Ascending aorta (tissue), 2 donors: ENCODE data around the gene CPA1. TPM values are rescaled to one million over a fixed set of nuclear protein-coding genes. Genes with fewer than 3 reads are reported as not detected.

Experiments used
- DNase-seq, 2 donors: peaks; one replicate each; pipeline ENCODE4 v3.0.0-alpha.2; 2019; ENCODE audit warnings: low spot score in 2 of 2
- H3K27ac ChIP-seq, 2 donors: fragments of 200-600 bp; sonication (generic); one replicate each; pipeline ENCODE4 v1.5.1; 2016 to 2017; ENCODE audit warnings: mild to moderate bottlenecking in 1 of 2
- H3K27me3 ChIP-seq: fragments of 200-600 bp; sonication (generic); one replicate; pipeline ENCODE4 v1.5.1; 2017
- H3K36me3 ChIP-seq, 2 donors: fragments of 200-600 bp; sonication (generic); one replicate each; pipeline ENCODE4 v1.5.1; 2016
- H3K4me1 ChIP-seq, 2 donors: fragments of 200-600 bp; sonication (generic); one replicate each; pipeline ENCODE4 v1.5.1; 2016 to 2017; ENCODE audit warnings: mild to moderate bottlenecking in 1 of 2
- H3K4me3 ChIP-seq, 2 donors: fragments of 200-600 bp; sonication (generic); one replicate each; pipeline ENCODE4 v1.5.1; 2016 to 2017; ENCODE audit warnings: mild to moderate bottlenecking in 1 of 2
- H3K9me3 ChIP-seq, 2 donors: fragments of 200-600 bp; sonication (generic); one replicate each; pipeline ENCODE4 v1.5.1; 2016
- CTCF ChIP-seq, 3 experiments: fragments of 200-600 bp in 2 of 3; fragments of 450-650 bp in 1 of 3; sonication (generic) in 2 of 3; IDR thresholded peaks; one replicate each; pipeline ENCODE4 v1.5.1; 2016 to 2019; ENCODE audit warnings: antibody characterized with exemption in 3 of 3, mild to moderate bottlenecking in 1 of 3, moderate library complexity in 1 of 3
- intact Hi-C: fragments of 100-400 bp; cut with DNase I; formaldehyde crosslinking; loops from one replicate; pipeline ENCODE4 v1.15.1; 2023
- total RNA-seq: library from RNA; depleted of rRNA; stranded (reverse); fragments of >200 nt; gene quantifications from one replicate; pipeline ENCODE4 v1.1.0, GENCODE V29; 2016

CPA1 gene
- total RNA-seq, 1 donor from 2014 or later, result not detected

DNA sequence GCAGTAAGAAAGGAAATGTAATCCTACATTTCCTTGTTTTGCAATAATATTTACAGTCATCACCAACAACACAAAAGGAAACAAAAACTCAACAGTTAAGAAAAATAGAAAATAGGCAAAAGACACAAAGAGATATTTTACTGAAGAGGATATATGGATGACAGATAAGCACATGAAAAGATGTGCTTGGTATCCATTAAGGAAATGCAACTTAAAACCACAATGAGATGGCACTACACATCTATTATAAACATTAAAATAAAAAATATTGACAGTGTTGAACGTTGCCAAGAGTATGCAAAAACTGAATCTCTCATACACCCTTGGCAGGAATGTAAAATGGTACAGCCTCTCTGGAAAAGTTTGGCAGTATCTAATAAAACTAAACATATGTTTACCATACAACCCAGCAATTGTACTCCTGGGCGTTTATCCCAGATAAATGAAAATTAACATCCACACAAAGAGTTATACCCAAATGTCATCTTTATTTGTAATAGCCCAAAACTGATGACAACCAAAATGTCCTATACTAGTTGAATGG lies 55.1 kb downstream of the CPA1 start:
- Histone ChIP-seq H3K27ac (no peak overlapping the region), H3K9me3 (no peaks in the 10 kb centered on the region), H3K4me3 (no peak overlapping the region), H3K4me1 (no peaks in the 10 kb centered on the region), H3K27me3 (no peaks in the 10 kb centered on the region), H3K36me3 (no peaks in the 10 kb centered on the region)
- intact Hi-C loops, result no loop called here
- TF ChIP-seq CTCF (IDR thresholded peaks at IDR 0.05), result no peak
- no peak for DNase-seq

DNA sequence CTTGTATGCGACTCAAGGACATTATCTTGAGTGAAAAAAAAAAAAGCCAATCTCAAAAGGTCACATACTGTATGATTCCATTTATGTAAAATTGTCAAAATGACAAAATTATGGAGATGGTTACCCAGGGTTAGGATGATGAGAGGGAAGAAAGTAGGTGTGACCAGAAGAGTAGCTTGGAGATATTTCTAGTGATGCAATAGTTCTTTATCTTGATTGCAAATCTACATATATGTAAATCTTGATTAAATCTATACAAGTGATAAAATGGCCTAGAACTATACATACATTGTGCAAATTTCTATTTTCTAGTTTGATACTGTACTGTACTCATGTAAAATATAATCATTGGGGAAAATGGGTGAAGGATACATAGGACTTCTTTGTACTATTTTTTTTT lies 56.0 kb downstream of the CPA1 start:
- no peak overlapping the region for H3K4me3 ChIP-seq
- H3K36me3 ChIP-seq, result no peaks in the 10 kb centered on the region
- no peaks in the 10 kb centered on the region for H3K9me3 ChIP-seq
- intact Hi-C loops, result no loop called here
- no peak for DNase-seq
- no peak for TF ChIP-seq CTCF (IDR thresholded peaks at IDR 0.05)
- no peaks in the 10 kb centered on the region for H3K4me1 ChIP-seq
- H3K27ac ChIP-seq, result no peak overlapping the region
- no peaks in the 10 kb centered on the region for H3K27me3 ChIP-seq

Other genes starting within 250 kb of the CPA1 start
- 5.3 TPM for gene TMEM209, start 175.1 kb upstream of the CPA1 start, total RNA-seq
- not detected for gene SSMEM1, start 172.6 kb upstream of the CPA1 start, total RNA-seq
- gene CPA2, start 113.6 kb upstream of the CPA1 start, total RNA-seq, result not detected
- not detected for gene CPA4, start 87.3 kb upstream of the CPA1 start, total RNA-seq
- not detected for gene CPA5, start 35.7 kb upstream of the CPA1 start, total RNA-seq
- 4.3 TPM for gene CEP41, start 60.5 kb downstream of the CPA1 start, total RNA-seq
- gene MEST, start 111.6 kb downstream of the CPA1 start, total RNA-seq, result 6.9 TPM